ENCODE results near the gene GRIK3.

The GRIK3 gene

DNA sequence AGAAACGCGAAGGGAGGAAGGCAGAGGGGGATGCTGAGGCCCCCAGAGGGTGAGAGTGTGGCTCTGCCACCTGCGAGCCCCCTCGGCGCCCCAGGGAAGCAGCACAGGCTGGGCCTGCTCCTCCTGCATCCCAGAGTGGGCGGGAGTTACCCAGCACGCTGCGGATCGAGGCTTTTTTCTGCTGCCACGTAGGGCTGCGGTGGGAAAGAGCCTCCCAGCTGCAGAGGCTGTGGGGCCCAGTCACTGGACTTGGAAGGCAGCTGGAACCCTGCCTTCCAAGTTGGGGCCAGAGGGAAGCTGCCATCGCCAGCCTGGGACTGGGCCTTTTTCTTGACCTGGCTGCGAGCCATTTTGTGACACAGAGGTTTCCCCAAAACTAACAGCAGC lies 2.3 kb upstream of the GRIK3 start:
- TF ChIP-seq POLR2A (IDR thresholded peaks at IDR 0.05; ENCODE audit: low read depth, low read length): no peak
- FAIRE-seq (no peak), DNase-seq (ENCODE audit: insufficient read length, low spot score) (no peak)

- FAIRE-seq (no peak), DNase-seq (ENCODE audit: insufficient read length, low spot score) (no peak)
- TF ChIP-seq POLR2A (IDR thresholded peaks at IDR 0.05; ENCODE audit: low read depth, low read length): no peak
Measured at GRCh38 chr1:37035796-37036666, 1.7 kb upstream of the GRIK3 start.

GRCh38 chr1:37035014-37035691 lies 838 bp upstream of the GRIK3 start:
- DNase-seq (ENCODE audit: insufficient read length, low spot score) (no peak), FAIRE-seq (no peak)
- no peak for TF ChIP-seq POLR2A (IDR thresholded peaks at IDR 0.05; ENCODE audit: low read depth, low read length)

DNA sequence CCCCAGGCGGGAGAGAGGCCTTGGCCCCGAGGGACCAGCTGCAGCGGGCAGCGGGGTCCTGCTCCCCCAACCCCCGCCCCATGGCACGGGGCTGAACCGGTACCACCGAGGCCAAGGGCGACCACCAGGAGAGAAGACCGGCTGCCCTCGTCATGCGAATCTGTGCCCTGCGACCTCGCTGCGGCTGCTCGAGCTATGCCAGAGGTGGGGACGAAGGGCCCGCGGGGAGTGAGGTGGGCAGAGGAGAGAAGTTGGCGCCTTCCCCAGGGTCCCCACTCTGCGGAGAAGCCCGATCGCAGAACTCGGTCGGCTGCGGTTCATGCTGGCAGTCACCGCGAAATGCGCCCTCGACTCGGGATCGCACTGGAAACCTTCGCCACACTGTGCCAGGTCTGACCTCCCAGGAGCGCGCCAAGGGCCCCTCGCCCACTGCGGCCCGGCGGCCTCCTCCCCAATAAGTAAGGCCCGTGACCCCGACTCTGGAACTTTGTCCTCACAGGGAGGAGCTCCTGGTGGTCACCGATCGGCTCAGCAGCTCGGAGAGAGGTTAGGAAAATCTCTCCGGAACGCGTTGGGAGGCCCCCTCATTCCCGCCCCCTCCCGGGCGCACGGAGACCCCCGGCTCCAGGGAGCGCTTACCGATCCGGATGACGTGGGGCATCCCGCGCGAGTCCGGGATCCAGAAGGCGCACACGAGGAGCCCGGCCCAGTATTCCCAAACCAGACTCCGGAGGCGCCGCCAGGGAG lies 787 bp downstream of the GRIK3 start:
- DNase-seq (ENCODE audit: insufficient read length, low spot score): no peak
- no peak for TF ChIP-seq POLR2A (IDR thresholded peaks at IDR 0.05; ENCODE audit: low read depth, low read length)
- no peak for FAIRE-seq

GRCh38 chr1:37032660-37033354 lies 1.5 kb downstream of the GRIK3 start:
- DNase-seq (ENCODE audit: insufficient read length, low spot score) (no peak), FAIRE-seq (no peak)
- no peak for TF ChIP-seq POLR2A (IDR thresholded peaks at IDR 0.05; ENCODE audit: low read depth, low read length)

GRCh38 chr1:37031871-37032270 lies 2.4 kb downstream of the GRIK3 start:
- TF ChIP-seq POLR2A (IDR thresholded peaks at IDR 0.05; ENCODE audit: low read depth, low read length): no peak
- DNase-seq (ENCODE audit: insufficient read length, low spot score) (no peak), FAIRE-seq (no peak)

GRCh38 chr1:37031429-37031828 lies 2.9 kb downstream of the GRIK3 start:
- TF ChIP-seq POLR2A (IDR thresholded peaks at IDR 0.05; ENCODE audit: low read depth, low read length): no peak
- FAIRE-seq (no peak), DNase-seq (ENCODE audit: insufficient read length, low spot score) (no peak)

- no peak for TF ChIP-seq POLR2A (IDR thresholded peaks at IDR 0.05; ENCODE audit: low read depth, low read length)
- DNase-seq (ENCODE audit: insufficient read length, low spot score) (no peak), FAIRE-seq (no peak)
Measured at GRCh38 chr1:37028981-37029617, 5.2 kb downstream of the GRIK3 start.

DNA sequence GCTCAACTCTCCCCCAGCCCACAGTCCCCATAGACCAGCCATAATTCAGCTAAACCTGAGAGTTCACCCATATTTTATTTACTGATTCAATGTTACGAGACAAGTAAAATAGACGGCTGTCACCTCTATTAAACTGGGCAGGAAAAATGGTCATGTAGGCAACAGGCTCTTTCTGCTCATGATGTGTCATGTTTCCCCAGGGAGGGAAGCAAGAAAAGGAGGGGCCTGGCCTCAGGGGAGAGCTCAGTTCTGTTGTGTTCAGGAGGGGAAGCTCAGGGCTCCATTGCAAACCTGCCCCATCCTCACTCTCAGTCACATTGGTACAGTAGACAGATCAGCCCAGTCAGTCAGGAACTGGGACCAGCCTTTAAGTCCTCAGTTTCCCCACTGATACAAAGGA lies 12.8 kb downstream of the GRIK3 start:
- FAIRE-seq (no peak), DNase-seq (ENCODE audit: insufficient read length, low spot score) (no peak)
- no peak for TF ChIP-seq POLR2A (IDR thresholded peaks at IDR 0.05; ENCODE audit: low read depth, low read length)

DNA sequence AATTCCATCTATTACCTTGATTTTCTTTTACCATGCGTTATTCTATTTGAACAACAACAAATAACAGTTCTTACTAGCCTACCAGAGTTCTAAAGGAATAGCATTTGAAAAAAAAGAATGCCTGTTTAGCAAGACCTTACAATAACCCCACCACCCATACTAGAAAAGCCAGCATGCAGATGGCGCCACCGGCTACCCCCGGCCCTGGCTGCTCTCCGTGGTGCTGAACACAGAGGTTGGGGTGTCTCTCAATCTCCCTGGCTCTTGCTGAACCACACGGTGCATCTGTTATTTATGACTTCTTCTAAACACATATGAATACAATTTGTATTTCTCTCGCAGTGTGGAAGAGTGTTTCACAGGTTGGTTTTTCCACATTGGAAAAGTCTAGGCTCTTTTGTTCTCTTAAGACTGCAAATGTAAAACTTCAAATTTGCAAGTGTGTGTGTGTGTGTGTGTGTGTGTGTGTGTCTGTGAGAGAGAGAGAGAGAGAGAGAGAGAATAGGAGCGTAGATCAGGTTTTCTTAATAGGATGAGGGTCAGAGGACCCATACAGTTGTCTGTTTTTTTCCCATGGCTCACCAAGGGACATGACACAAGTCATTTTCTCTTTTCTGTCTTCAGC lies 13.6 kb downstream of the GRIK3 start:
- TF ChIP-seq POLR2A (IDR thresholded peaks at IDR 0.05; ENCODE audit: low read depth, low read length): no peak

DNA sequence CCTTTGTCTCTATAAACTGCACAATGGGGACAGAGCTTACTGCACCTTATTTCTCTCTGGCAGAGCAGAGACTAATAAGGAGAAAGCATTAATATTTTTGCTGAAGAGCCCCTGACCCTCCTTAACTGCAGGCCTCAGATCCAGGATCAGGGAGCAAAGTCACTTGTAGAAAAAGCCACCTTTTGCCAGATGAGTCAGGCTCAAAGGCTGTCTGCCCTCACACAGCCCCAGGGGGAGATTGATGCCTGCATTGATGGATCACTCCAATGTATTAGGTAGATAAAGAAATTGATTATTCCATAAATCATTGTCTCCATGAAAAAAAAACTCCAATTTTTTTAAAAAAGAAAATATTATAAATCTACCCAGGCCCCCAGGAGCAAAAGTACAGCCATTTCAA lies 15.8 kb downstream of the GRIK3 start:
- no peak for FAIRE-seq
- TF ChIP-seq POLR2A (IDR thresholded peaks at IDR 0.05; ENCODE audit: low read depth, low read length): no peak
- DNase-seq (ENCODE audit: insufficient read length, low spot score): no peak

More for the DNA sequence above, 13.6 kb downstream of the GRIK3 start:
- FAIRE-seq (no peak), DNase-seq (ENCODE audit: insufficient read length, low spot score) (no peak)

- DNase-seq (ENCODE audit: insufficient read length, low spot score) (no peak), FAIRE-seq (no peak)
- TF ChIP-seq POLR2A (IDR thresholded peaks at IDR 0.05; ENCODE audit: low read depth, low read length): no peak
Measured at GRCh38 chr1:37017720-37018119, 16.6 kb downstream of the GRIK3 start.

DNA sequence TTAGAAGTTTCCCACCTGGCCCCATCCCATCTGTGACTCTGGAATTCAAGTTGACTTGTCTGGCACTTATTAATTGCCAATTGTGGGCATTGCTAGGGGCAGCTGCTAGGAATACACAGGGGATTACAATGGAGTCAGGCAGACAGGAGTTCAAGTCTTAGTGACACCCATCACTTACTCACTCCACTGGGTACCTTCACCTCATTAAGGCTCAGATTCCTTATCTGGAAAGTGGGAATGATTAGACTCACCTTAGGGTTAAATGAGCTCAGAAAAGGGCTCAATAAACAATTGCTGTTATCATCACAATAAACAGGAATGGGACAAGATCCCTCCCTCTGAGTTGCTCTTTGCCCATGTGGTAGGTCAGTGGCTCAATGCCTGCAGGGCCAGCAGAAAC lies 18.2 kb downstream of the GRIK3 start:
- TF ChIP-seq POLR2A (IDR thresholded peaks at IDR 0.05; ENCODE audit: low read depth, low read length): no peak
- no peak for FAIRE-seq
- no peak for DNase-seq (ENCODE audit: insufficient read length, low spot score)
